Fibroblast of lung (primary cell): ENCODE results near the gene TNFAIP8L3. TPM values are rescaled to one million over a fixed set of nuclear protein-coding genes. Genes with fewer than 3 reads are reported as not detected.
"Not testable (repeated sequence)": the region's sequence is repeated elsewhere in the genome, so short reads cannot be mapped to it uniquely, and the experiment has no call there.

Source experiments
- DNase-seq, 2 donors: peaks; one replicate each; pipeline versions ENCODE4 v3.0.0 to v3.0.0-alpha.2; 2010; ENCODE audit warnings: low read depth in 2 of 2
- H2AFZ ChIP-seq: 2 replicates; pipeline ENCODE4 v1.5.1; 2012; ENCODE audit warnings: low read length, control low read depth, inconsistent platforms
- H3K27ac ChIP-seq: 2 replicates; pipeline ENCODE4 v1.5.1; 2011; ENCODE audit warnings: low read length, control low read depth; ENCODE audit not compliant: insufficient read depth
- H3K27me3 ChIP-seq: 2 replicates; pipeline ENCODE4 v1.5.1; 2011; ENCODE audit warnings: mild to moderate bottlenecking, low read length; ENCODE audit not compliant: control insufficient read depth, insufficient read depth
- H3K36me3 ChIP-seq: 2 replicates; pipeline ENCODE4 v1.5.1; 2011; ENCODE audit warnings: low read length; ENCODE audit not compliant: control insufficient read depth, insufficient read depth
- H3K4me1 ChIP-seq: 2 replicates; pipeline ENCODE4 v1.5.1; 2011; ENCODE audit warnings: low read length; ENCODE audit not compliant: control insufficient read depth, insufficient read depth; ENCODE audit errors: extremely low read depth
- H3K4me2 ChIP-seq: 2 replicates; pipeline ENCODE4 v1.5.1; 2011; ENCODE audit warnings: low read length, control low read depth; ENCODE audit not compliant: insufficient read depth; ENCODE audit errors: extremely low read depth
- H3K4me3 ChIP-seq, 4 experiments: fragments of 200-600 bp in 1 of 4; sonication (generic) in 1 of 4; replicated peaks in 1 of 4; 2 replicates each; pipeline ENCODE4 v1.5.1; 2011 to 2016; ENCODE audit warnings: low read length in 4 of 4, low read depth in 3 of 4, mild to moderate bottlenecking in 3 of 4, control low read depth in 2 of 4, inconsistent platforms in 1 of 4, mixed read lengths in 1 of 4; ENCODE audit not compliant: insufficient read depth in 1 of 4; ENCODE audit errors: control extremely low read depth in 1 of 4
- H3K79me2 ChIP-seq: 2 replicates; pipeline ENCODE4 v1.5.1; 2012; ENCODE audit warnings: mild to moderate bottlenecking, low read length, inconsistent platforms; ENCODE audit not compliant: control insufficient read depth, insufficient read depth
- H3K9ac ChIP-seq: 2 replicates; pipeline ENCODE4 v1.5.1; 2011; ENCODE audit warnings: mild to moderate bottlenecking, low read length, control low read depth; ENCODE audit not compliant: insufficient read depth
- H3K9me3 ChIP-seq: 2 replicates; pipeline ENCODE4 v1.5.1; 2012; ENCODE audit warnings: low read depth, low read length; ENCODE audit not compliant: control insufficient read depth, insufficient read depth
- H4K20me1 ChIP-seq: 2 replicates; pipeline ENCODE4 v1.5.1; 2011; ENCODE audit warnings: low read length; ENCODE audit not compliant: control insufficient read depth, insufficient read depth; ENCODE audit errors: extremely low read depth
- CTCF ChIP-seq, 2 donors: IDR thresholded peaks in 1 of 2; conservative IDR thresholded peaks in 1 of 2; 1 replicate in 1 of 2; 2 replicates in 1 of 2; pipeline ENCODE4 v1.5.1; 2011 to 2012; ENCODE audit warnings: low read length in 2 of 2, control low read depth in 1 of 2, inconsistent platforms in 1 of 2, low read depth in 1 of 2, mild to moderate bottlenecking in 1 of 2
- EZH2 ChIP-seq: IDR thresholded peaks from 2 replicates; pipeline ENCODE4 v1.5.1; 2012; ENCODE audit warnings: low read length, control low read depth, mild to moderate bottlenecking; ENCODE audit errors: missing control alignments
- polyA minus RNA-seq: library from RNA; depleted of rRNA, polyadenylated mRNA; stranded (reverse); fragments of >200 nt; gene quantifications from 2 replicates; pipeline ENCODE4 v1.2.3, GENCODE V29; 2011; ENCODE audit warnings: low replicate concordance
- polyA plus RNA-seq, 2 donors: library from polyadenylated mRNA; depleted of rRNA in 1 of 2; stranded (reverse) in 1 of 2; unstranded in 1 of 2; fragments of >200 nt; gene quantifications; 2 replicates each; pipeline ENCODE4 v1.2.1, GENCODE V29; 2011 to 2012; ENCODE audit warnings: missing spikeins in 1 of 2
- total RNA-seq: library from RNA; depleted of rRNA; stranded (reverse); fragments of >200 nt; gene quantifications from 2 replicates; pipeline ENCODE4 v1.2.1, GENCODE V29; 2014

Gene TNFAIP8L3
- total RNA-seq (10.7 and 12.3 TPM in 2 replicates), polyA plus RNA-seq (0.57 and 3.9 TPM in 2 replicates), polyA minus RNA-seq (0.35 and 1.5 TPM in 2 replicates)
- 1.3 and 8.8 TPM in 2 replicates for polyA plus RNA-seq (2012)

- Histone ChIP-seq H3K4me3 (peak within 1 kb of the TSS; percentile 38 to 66 (median 56)), H3K9me3 (no peaks in the 10 kb centered on the region), H3K9ac (peak within 1 kb of the TSS; percentile 16), H3K36me3 (no peaks in the 10 kb centered on the region), H3K79me2 (no peaks in the 10 kb centered on the region), H3K4me2 (peak within 1 kb of the TSS; percentile 58), H2AFZ (peak within 1 kb of the TSS; percentile 34), H3K27me3 (peaks cover 28% of the 10 kb centered on the region), H3K4me1 (peaks cover 2% of the 10 kb centered on the region), H4K20me1 (no peaks in the 10 kb centered on the region), H3K27ac (no peak within 1 kb of the TSS)
- TF ChIP-seq CTCF (conservative IDR thresholded peaks at IDR 0.05 in 1 of 2, IDR thresholded peaks at IDR 0.05 in 1 of 2; ENCODE audit: low read depth in 1 of 2, low read length in 2 of 2) (no peak), EZH2 (no peak)
- DNase-seq: peak; percentile 36 to 38
Measured at GRCh38 chr15:51094606-51095569, at the start of gene TNFAIP8L3. TNFAIP8L3 (minus strand) TSS chr15:51094906; CDS start chr15:51094595, 311 bp downstream.

GRCh38 chr15:51144021-51144532, 49.4 kb upstream of the TNFAIP8L3 start:
- no peak overlapping the region for H3K27ac ChIP-seq
- no peaks in the 10 kb centered on the region for H3K36me3 ChIP-seq
- H3K4me2 ChIP-seq: no peak overlapping the region
- H3K9me3 ChIP-seq: no peaks in the 10 kb centered on the region
- H3K9ac ChIP-seq: no peak overlapping the region
- peaks cover 3% of the 10 kb centered on the region for H3K4me1 ChIP-seq
- no peak for TF ChIP-seq CTCF (conservative IDR thresholded peaks at IDR 0.05 in 1 of 2, IDR thresholded peaks at IDR 0.05 in 1 of 2; ENCODE audit: low read depth in 1 of 2, low read length in 2 of 2)
- TF ChIP-seq EZH2: no peak
- H4K20me1 ChIP-seq: no peaks in the 10 kb centered on the region
- no peak overlapping the region for H2AFZ ChIP-seq
- H3K79me2 ChIP-seq: no peaks in the 10 kb centered on the region
- peak; percentile 77 to 92 for DNase-seq
- H3K4me3 ChIP-seq: no peak overlapping the region
- no peaks in the 10 kb centered on the region for H3K27me3 ChIP-seq

- not testable (repeated sequence) for H2AFZ ChIP-seq, H3K27ac ChIP-seq, H3K4me2 ChIP-seq, H4K20me1 ChIP-seq, H3K27me3 ChIP-seq, DNase-seq, H3K4me3 ChIP-seq, H3K79me2 ChIP-seq, H3K9ac ChIP-seq, H3K9me3 ChIP-seq, H3K36me3 ChIP-seq, H3K4me1 ChIP-seq
Measured at GRCh38 chr15:51140347-51140746, 45.6 kb upstream of the TNFAIP8L3 start.
